Panc1 (cell line): Measurements from ENCODE around the gene MEGF6. TPM values are rescaled to one million over a fixed set of nuclear protein-coding genes. Genes with fewer than 3 reads are reported as not detected.

Source experiments
- ATAC-seq: fragments of 200-7000 bp; cut with Tn5 transposase; 2 replicates; pipeline ENCODE4 v1.9.1; 2020; ENCODE audit warnings: mild to moderate bottlenecking, moderate library complexity
- BruUV-seq: library from RNA; stranded (reverse); fragments of 400-500 nt; replicated peaks from 2 replicates; lab custom pipeline; 2021; lab: Mats Ljungman, UMichigan
- CTCF ChIA-PET: fragments of 300-600 bp; sonication (Branson Sonifier 250); formaldehyde crosslinking; loops from one replicate; lab custom pipeline; 2022; ENCODE audit warnings: antibody characterized with exemption; lab: Charles Lee
- POLR2A ChIA-PET: fragments of 300-600 bp; sonication (Branson Sonifier 250); formaldehyde crosslinking; loops from one replicate; lab custom pipeline; 2022; ENCODE audit warnings: antibody characterized with exemption; lab: Charles Lee
- DNase-seq: peaks from one replicate; pipeline ENCODE4 v3.0.0-alpha.2; 2010; ENCODE audit warnings: low read depth, low spot score
- H3K27ac ChIP-seq: 2 replicates; pipeline ENCODE4 v1.5.1; 2011; ENCODE audit warnings: mild to moderate bottlenecking, low read length, inconsistent platforms
- H3K27me3 ChIP-seq: fragments of 200-500 bp; sonication (Bioruptor generic); 2 replicates; pipeline ENCODE4 v1.6.0; 2014; ENCODE audit warnings: low read length, inconsistent platforms; ENCODE audit not compliant: control insufficient read depth, insufficient read depth
- H3K36me3 ChIP-seq: fragments of 200-500 bp; sonication (Bioruptor generic); 2 replicates; pipeline ENCODE4 v1.5.1; 2014; ENCODE audit warnings: inconsistent platforms, mild to moderate bottlenecking, low read length, moderate library complexity; ENCODE audit not compliant: control insufficient read depth, insufficient read depth
- H3K4me1 ChIP-seq: 2 replicates; pipeline ENCODE4 v1.5.1; 2011; ENCODE audit warnings: inconsistent platforms, mild to moderate bottlenecking, low read length, moderate library complexity; ENCODE audit not compliant: control insufficient read depth, insufficient read depth
- H3K4me3 ChIP-seq, 2 experiments: 2 replicates each; pipeline ENCODE4 v1.5.1; 2011 to 2012; ENCODE audit warnings: low read depth in 2 of 2, low read length in 2 of 2, mild to moderate bottlenecking in 2 of 2, inconsistent platforms in 1 of 2, moderate library complexity in 1 of 2
- H3K9me3 ChIP-seq: fragments of 200-500 bp; sonication (Bioruptor generic); 2 replicates; pipeline ENCODE4 v1.5.1; 2014; ENCODE audit warnings: low read depth, mild to moderate bottlenecking, inconsistent platforms, low read length, moderate library complexity; ENCODE audit not compliant: control insufficient read depth, insufficient read depth
- CTCF ChIP-seq: fragments of 450-650 bp; IDR thresholded peaks from 2 replicates; pipeline ENCODE4 v1.5.1; 2017; ENCODE audit warnings: mild to moderate bottlenecking
- POLR2AphosphoS5 ChIP-seq: IDR thresholded peaks from 2 replicates; pipeline ENCODE4 v1.6.1; 2012; ENCODE audit warnings: mild to moderate bottlenecking, low read depth, low read length, moderate library complexity
- REST ChIP-seq, 2 experiments: IDR thresholded peaks; 2 replicates each; pipeline ENCODE4 v1.6.1; 2011 to 2012; ENCODE audit warnings: low read depth in 2 of 2, control low read depth in 1 of 2, low read length in 1 of 2, mild to moderate bottlenecking in 1 of 2, moderate library complexity in 1 of 2; ENCODE audit not compliant: insufficient read depth in 1 of 2
- SIN3A ChIP-seq: IDR thresholded peaks from 2 replicates; pipeline ENCODE4 v1.6.1; 2012; ENCODE audit warnings: low read depth, mild to moderate bottlenecking, low read length, moderate library complexity, borderline replicate concordance; ENCODE audit not compliant: insufficient read depth
- TCF7L2 ChIP-seq: IDR thresholded peaks from 2 replicates; pipeline ENCODE4 v1.6.1; 2011; ENCODE audit warnings: mild to moderate bottlenecking, low read depth, low read length, inconsistent platforms
- in situ Hi-C: cut with HindIII; loops from 2 replicates; pipeline ENCODE4 v1.10.0; 2016; ENCODE audit warnings: low sequenced_read_pairs, low pct_unique_long_range_greater_than_20kb
- intact Hi-C: fragments of 100-400 bp; cut with micrococcal nuclease; formaldehyde crosslinking; loops from one replicate; pipeline ENCODE4 v1.10.0; 2022; ENCODE audit not compliant: unreplicated experiment
- total RNA-seq: library from RNA; stranded (reverse); gene quantifications from one replicate; pipeline ENCODE4 v1.2.1, GENCODE V29; 2021; ENCODE audit not compliant: unreplicated experiment

MEGF6 gene
- total RNA-seq, 1 experiment from 2014 or later, result 32.6 TPM

GRCh38 chr1:3603156-3603555, 8.2 kb downstream of the MEGF6 start:
- Histone ChIP-seq H3K27ac (no peak overlapping the region), H3K27me3 (no peaks in the 10 kb centered on the region), H3K4me3 (no peak overlapping the region), H3K9me3 (no peaks in the 10 kb centered on the region), H3K36me3 (no peaks in the 10 kb centered on the region), H3K4me1 (peaks cover 8% of the 10 kb centered on the region)
- DNase-seq (no peak), ATAC-seq (no peak)
- intact Hi-C loops (no loop called here), in situ Hi-C loops (no loop called here)
- no peak for TF ChIP-seq SIN3A
- ChIA-PET POLR2A (no interaction called here), CTCF (no interaction called here)
- BruUV-seq, result no TSS peak

DNA sequence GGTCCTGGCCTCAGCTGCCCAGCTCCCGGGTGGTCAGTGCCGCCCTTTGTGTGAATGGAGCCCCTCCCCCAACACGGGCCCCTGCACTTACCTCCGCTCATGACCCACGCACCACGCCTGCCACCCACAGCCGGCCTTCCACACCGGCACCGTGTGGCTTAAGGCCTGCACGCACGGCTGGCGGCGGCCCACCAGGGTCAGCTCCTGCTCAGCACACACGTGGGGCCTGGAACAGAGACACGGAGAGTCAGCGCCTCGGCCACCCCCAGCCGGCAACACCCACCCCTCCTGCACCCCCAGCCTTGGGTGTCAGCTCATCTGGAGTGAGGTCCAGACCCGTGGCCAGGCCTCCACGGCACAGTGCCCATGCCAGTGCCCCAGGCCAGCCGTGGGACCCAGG, 8.9 kb downstream of the MEGF6 start:
- Histone ChIP-seq H3K36me3 (no peaks in the 10 kb centered on the region), H3K9me3 (no peaks in the 10 kb centered on the region), H3K4me1 (peaks cover 8% of the 10 kb centered on the region), H3K27me3 (no peaks in the 10 kb centered on the region), H3K27ac (no peak overlapping the region), H3K4me3 (no peak overlapping the region)
- in situ Hi-C loops (no loop called here), intact Hi-C loops (no loop called here)
- BruUV-seq, result no TSS peak
- DNase-seq, result no peak
- CTCF ChIA-PET, result no interaction called here
- POLR2A ChIA-PET, result no interaction called here
- ATAC-seq, result no peak
- TF ChIP-seq CTCF (no peak), SIN3A (no peak), POLR2AphosphoS5 (no peak), TCF7L2 (no peak), REST (IDR thresholded peaks at IDR 0.05; ENCODE audit: insufficient read depth in 1 of 2, low read depth in 2 of 2, low read length in 1 of 2) (no peak)

- Histone ChIP-seq H3K4me1 (peaks cover 8% of the 10 kb centered on the region), H3K4me3 (no peak overlapping the region), H3K36me3 (no peaks in the 10 kb centered on the region), H3K9me3 (no peaks in the 10 kb centered on the region), H3K27me3 (no peaks in the 10 kb centered on the region), H3K27ac (no peak overlapping the region)
- in situ Hi-C loops, result no loop called here
- ChIA-PET POLR2A (no interaction called here), CTCF (no interaction called here)
- ATAC-seq (no peak), DNase-seq (no peak)
- intact Hi-C loops, result no loop called here
- TF ChIP-seq CTCF (no peak), SIN3A (no peak), POLR2AphosphoS5 (no peak), TCF7L2 (no peak), REST (IDR thresholded peaks at IDR 0.05; ENCODE audit: insufficient read depth in 1 of 2, low read depth in 2 of 2, low read length in 1 of 2) (no peak)
- no TSS peak for BruUV-seq
Measured at GRCh38 chr1:3601743-3602142, 9.6 kb downstream of the MEGF6 start.
